ENCODE data around the gene TMCC1.

Gene TMCC1

GRCh38 chr3:129650256-129650872, 243.1 kb downstream of the TMCC1 start:
- TF ChIP-seq SNAI2 (CRISPR knock-in tag; IDR thresholded peaks at IDR 0.05): no peak
- no peak for TF ChIP-seq PPARA (CRISPR knock-in tag; IDR thresholded peaks at IDR 0.05; ENCODE audit: borderline replicate concordance)
- no peak for TF ChIP-seq CREB5 (CRISPR knock-in tag; IDR thresholded peaks at IDR 0.05; ENCODE audit: low read depth)
- ATAC-seq: peak; percentile 65

- TF ChIP-seq ZFP30 (CRISPR knock-in tag; IDR thresholded peaks at IDR 0.05) (no peak), TCF4 (CRISPR knock-in tag; IDR thresholded peaks at IDR 0.05; ENCODE audit: borderline replicate concordance) (no peak), CSRNP3 (CRISPR knock-in tag; IDR thresholded peaks at IDR 0.05) (no peak), ZNF70 (CRISPR knock-in tag; IDR thresholded peaks at IDR 0.05) (no peak), ZNF8 (CRISPR knock-in tag; IDR thresholded peaks at IDR 0.05) (no peak), ZNF565 (CRISPR knock-in tag; conservative IDR thresholded peaks at IDR 0.05; ENCODE audit: low read depth) (no peak), CSDC2 (CRISPR knock-in tag; IDR thresholded peaks at IDR 0.05) (no peak), TOX (CRISPR knock-in tag; IDR thresholded peaks at IDR 0.05; ENCODE audit: borderline replicate concordance) (no peak), RARB (CRISPR knock-in tag; IDR thresholded peaks at IDR 0.05) (no peak), PPARA (CRISPR knock-in tag; IDR thresholded peaks at IDR 0.05; ENCODE audit: borderline replicate concordance) (no peak)
- ATAC-seq: no peak
Observed at GRCh38 chr3:129648391-129648790, 245.1 kb downstream of the TMCC1 start.

GRCh38 chr3:129645286-129645685, 248.2 kb downstream of the TMCC1 start:
- no peak for TF ChIP-seq ISL1 (CRISPR knock-in tag; IDR thresholded peaks at IDR 0.05)
- no peak for TF ChIP-seq TOX (CRISPR knock-in tag; IDR thresholded peaks at IDR 0.05; ENCODE audit: borderline replicate concordance)
- no peak for TF ChIP-seq TSHZ2 (CRISPR knock-in tag; IDR thresholded peaks at IDR 0.05)
- TF ChIP-seq BACH2 (CRISPR knock-in tag; IDR thresholded peaks at IDR 0.05; ENCODE audit: borderline replicate concordance): no peak
- TF ChIP-seq OSR1 (CRISPR knock-in tag; IDR thresholded peaks at IDR 0.05): no peak
- no peak for TF ChIP-seq ZNF70 (CRISPR knock-in tag; IDR thresholded peaks at IDR 0.05)
- no peak for TF ChIP-seq GLIS3 (CRISPR knock-in tag; IDR thresholded peaks at IDR 0.05)
- no peak for TF ChIP-seq ARNTL (CRISPR knock-in tag; IDR thresholded peaks at IDR 0.05; ENCODE audit: borderline replicate concordance, low read depth)
- TF ChIP-seq CSDC2 (CRISPR knock-in tag; IDR thresholded peaks at IDR 0.05): no peak
- no peak for TF ChIP-seq ZC3H10 (CRISPR knock-in tag; IDR thresholded peaks at IDR 0.05)
- TF ChIP-seq ZFP30 (CRISPR knock-in tag; IDR thresholded peaks at IDR 0.05): no peak
- no peak for TF ChIP-seq SNAI2 (CRISPR knock-in tag; IDR thresholded peaks at IDR 0.05)

GRCh38 chr3:129644836-129645235, 248.7 kb downstream of the TMCC1 start:
- ATAC-seq: no peak
- TF ChIP-seq ESRRG (CRISPR knock-in tag; IDR thresholded peaks at IDR 0.05) (no peak), ZNF565 (CRISPR knock-in tag; conservative IDR thresholded peaks at IDR 0.05; ENCODE audit: low read depth) (no peak), PATZ1 (CRISPR knock-in tag; IDR thresholded peaks at IDR 0.05; ENCODE audit: borderline replicate concordance) (no peak), OSR1 (CRISPR knock-in tag; IDR thresholded peaks at IDR 0.05) (no peak), ISL1 (CRISPR knock-in tag; IDR thresholded peaks at IDR 0.05) (no peak), CREB5 (CRISPR knock-in tag; IDR thresholded peaks at IDR 0.05; ENCODE audit: low read depth) (no peak), ZC3H10 (CRISPR knock-in tag; IDR thresholded peaks at IDR 0.05) (no peak), SNAI2 (CRISPR knock-in tag; IDR thresholded peaks at IDR 0.05) (no peak), ARNTL (CRISPR knock-in tag; IDR thresholded peaks at IDR 0.05; ENCODE audit: borderline replicate concordance, low read depth) (no peak), ZFP30 (CRISPR knock-in tag; IDR thresholded peaks at IDR 0.05) (no peak), ZNF8 (CRISPR knock-in tag; IDR thresholded peaks at IDR 0.05) (no peak), ZFP3 (CRISPR knock-in tag; IDR thresholded peaks at IDR 0.05) (no peak), TOX (CRISPR knock-in tag; IDR thresholded peaks at IDR 0.05; ENCODE audit: borderline replicate concordance) (no peak), CSRNP3 (CRISPR knock-in tag; IDR thresholded peaks at IDR 0.05) (no peak)

More at GRCh38 chr3:129645286-129645685, 248.2 kb downstream of the TMCC1 start:
- ATAC-seq: no peak
